ENCODE measurements around the gene FMNL1.
A peak's percentile ranks its signal among the peaks of the same experiment; 100 is the strongest.

Gene FMNL1

DNA sequence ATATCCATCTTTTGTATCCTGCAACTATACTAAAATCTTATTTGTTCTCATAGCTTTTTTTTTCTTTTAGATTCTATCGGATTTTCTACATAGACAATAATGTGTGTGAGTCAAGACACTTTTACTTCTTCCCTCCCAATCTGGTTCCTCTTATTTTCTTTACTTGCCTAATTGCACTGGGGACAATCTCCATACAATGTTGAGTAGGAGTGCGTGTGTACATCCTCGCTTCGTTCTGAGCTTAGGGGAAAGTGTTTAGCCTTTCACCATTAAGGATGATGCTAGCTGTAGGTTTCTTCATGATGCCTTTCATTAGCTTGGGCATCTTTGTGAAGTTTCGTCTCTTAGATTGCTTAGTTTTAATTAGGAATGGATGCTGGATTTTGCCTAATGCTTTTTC is 37.3 kb downstream of the FMNL1 start:
- no peak for DNase-seq (ENCODE audit: low read depth, low spot score)

DNA sequence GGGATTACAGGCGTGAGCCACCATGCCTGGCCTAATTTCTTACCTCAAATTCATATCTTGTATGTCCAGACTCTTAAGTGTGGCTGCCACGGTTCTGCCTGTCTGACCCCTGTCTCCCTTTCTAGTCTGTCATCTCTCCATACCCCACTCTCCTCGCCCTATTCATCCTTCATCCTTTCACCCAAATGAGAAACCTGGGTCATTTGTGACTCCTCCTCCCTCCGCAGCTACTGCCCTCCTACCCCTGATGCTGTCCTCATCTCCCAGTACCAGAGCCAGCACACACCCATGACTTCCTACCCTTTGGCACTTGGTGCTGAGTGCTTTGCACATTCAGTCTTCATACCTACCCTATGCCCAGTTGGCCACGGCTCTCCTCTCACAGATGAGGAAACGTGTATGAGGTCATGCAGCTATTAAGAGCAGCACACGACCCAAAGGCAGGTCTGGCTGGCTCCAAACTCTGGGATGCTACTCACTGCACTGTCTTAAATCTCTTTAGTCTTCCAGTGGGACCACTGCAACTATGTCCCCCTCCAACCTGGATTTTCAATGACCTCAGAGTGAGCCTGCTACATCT is 38.6 kb downstream of the FMNL1 start:
- no peak for DNase-seq (ENCODE audit: low read depth, low spot score)

DNA sequence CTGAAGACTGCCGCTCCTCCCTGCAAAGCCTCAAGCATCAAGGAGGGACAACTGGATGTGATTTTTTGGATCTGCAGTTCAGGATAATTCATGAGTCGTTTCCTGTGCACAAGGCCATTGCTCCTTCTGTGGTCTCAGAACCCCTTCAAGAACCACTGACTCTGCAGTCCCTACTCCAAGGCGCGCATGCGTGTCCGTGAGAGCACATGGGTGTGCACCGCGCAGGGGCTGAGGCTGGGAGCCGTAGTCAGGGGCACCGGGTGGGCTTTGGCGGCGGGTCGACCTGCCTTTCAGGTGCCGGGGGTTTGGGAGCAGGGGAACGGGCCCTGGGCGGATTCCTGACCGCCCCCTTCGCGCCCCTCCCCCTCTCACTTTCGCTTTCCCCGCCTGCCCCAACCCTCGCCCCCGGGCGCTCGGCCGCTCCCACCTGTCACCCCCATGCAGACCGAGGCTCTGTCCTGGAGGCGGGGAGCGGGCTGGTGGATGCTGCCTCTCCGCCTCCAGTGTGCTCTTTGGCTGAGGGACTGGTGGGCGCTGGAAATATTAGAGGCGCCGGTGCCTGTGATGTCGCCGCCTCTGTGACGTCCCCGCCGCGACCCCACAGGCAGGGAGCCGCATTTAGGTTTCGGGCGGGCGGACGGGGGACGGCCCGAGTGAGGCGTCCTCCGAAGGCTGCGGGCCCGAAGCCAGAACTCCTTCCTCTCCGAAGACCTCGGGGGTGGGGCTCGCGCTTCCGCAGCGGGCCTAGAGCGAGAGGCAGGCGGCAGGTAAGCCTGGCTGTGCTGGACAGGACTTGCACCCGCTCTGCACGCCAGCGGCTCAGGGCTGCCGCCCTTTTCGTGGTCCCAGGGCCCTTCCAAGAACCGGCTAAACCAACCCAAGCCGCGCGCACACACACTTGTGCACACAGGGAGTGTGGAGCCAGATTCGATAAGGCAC is 40.2 kb downstream of the FMNL1 start, which contains the start of gene SPATA32:
Gene SPATA32 (minus strand): TSS at position 518 of the 939 bp plus-strand sequence. CDS start 78 bp downstream, at position 440.
- no peak for DNase-seq (ENCODE audit: low read depth, low spot score)

DNA sequence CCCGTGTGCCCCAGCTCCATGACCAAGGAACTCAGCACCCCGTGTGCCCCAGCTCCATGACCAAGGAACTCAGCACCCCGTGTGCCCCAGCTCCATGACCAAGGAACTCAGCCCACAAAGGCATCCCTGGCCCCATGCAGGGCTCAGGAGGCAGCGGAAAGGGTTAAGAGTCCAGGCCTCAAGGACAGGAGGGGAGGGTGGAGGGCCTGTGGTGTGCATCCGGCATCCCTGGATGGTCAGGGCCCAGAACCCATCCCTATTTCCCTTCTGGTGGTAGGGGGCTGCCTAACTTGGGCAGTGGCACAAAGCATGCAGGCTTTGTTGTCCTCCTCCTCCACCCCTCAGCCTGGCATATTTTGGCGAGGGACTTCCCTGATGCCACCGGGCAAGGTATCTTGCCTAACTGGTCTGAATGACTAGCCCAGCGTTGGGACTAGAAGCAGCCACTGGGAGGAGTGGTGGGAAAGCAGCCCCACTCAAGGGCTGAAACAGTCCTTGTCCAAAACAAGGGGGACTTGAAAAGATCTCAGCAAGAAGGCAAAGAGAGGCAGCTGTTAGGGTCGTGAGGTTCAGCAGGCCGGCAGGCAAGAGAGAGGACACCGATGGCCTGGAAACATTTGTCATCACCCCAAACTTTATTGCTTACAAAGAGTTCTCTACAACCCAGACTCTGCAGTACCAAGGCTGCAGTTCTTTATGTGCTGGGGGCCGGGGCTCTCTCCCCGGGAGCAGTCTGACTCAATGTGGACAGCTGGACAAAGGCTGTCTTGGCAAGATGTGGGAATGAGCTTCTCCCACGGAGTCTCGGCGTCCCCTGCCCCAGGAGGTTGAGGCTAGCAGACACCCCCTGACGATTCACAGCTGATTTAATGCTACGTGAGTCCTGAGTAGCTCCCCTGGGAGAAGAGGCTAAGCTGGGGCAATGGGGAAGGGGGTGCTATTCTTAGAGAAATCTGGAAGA is 41.1 kb downstream of the FMNL1 start:
- DNase-seq (ENCODE audit: low read depth, low spot score): no peak

DNA sequence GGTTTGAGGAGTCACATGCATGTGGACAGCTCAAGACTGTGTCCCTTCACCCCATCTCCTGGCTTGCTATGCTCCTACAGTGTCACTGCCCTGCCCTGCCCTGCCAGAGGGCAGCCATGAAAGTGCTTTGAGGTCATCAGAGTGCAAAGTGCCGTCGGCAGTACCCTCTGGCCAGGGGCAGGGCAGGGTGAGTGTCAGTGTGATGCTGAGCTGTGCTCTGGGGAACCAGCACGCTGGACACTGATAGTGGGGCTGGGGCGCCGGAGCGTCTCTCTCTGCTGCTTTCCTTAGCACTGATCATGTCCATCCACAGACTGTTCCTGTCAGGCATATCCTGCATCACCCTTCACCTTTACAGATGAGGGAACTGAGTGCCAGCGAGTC is 41.8 kb downstream of the FMNL1 start:
- no peak for DNase-seq (ENCODE audit: low read depth, low spot score)

DNA sequence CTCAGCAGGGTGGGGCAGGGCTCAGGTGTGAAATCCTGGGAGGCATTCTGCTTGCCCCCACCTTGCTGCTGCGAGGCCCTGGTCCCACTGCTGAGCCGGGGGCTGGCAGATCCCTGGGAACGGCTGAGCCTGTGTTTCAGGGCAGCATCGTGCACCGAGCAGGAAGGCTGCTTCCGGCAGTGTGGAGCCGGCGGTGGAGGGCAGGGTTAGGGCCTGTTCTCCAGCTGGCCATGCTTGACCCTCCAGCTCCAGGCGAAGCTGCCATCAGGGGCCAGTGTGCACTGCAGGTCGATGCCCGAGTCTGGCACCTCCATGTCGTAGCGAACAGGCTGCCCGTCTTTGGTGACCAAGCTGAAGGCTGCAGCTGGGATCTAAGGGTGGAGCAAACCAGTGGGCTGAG is 42.7 kb downstream of the FMNL1 start:
- no peak for DNase-seq (ENCODE audit: low read depth, low spot score)

DNA sequence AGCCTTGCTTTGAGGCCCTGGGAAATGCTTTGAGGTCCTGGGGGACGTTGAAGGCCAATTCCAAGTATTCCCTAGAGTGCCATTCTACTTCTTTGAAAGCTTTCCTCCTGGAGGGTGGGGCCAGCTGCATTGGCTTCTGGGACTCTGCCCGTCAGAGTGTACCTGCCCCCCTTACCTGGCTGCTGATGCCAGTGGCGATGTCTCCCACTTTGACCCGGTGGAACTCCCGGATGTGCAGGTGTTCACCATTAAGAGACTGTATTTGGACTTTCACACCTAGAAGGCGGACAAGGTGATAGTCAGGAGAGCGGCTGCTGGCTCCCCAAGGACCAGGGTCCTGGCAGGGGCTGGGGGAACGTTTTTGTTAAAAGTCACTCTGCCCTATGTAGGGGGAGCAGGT is 43.3 kb downstream of the FMNL1 start:
- DNase-seq (ENCODE audit: low read depth, low spot score): no peak

DNA sequence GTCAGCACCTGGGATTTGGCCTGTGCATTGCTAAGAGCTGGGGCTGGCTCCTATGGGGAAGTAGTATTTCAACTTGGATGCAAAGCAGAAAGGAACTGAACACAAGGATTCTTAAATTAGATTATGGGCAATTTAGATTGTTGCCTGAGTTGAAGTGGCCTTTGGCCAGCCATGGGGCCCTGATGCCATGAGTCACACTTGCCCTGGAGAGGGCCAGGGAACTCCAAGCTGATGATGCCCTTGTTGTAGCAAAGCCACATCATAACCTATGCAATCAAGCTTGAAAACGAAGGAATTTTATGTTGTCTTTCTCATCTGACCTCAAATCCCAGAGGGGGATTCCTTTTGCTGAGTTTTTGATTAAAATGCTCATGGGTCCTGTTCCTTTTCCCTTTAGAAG is 44.1 kb downstream of the FMNL1 start:
- no peak for DNase-seq (ENCODE audit: low read depth, low spot score)

DNA sequence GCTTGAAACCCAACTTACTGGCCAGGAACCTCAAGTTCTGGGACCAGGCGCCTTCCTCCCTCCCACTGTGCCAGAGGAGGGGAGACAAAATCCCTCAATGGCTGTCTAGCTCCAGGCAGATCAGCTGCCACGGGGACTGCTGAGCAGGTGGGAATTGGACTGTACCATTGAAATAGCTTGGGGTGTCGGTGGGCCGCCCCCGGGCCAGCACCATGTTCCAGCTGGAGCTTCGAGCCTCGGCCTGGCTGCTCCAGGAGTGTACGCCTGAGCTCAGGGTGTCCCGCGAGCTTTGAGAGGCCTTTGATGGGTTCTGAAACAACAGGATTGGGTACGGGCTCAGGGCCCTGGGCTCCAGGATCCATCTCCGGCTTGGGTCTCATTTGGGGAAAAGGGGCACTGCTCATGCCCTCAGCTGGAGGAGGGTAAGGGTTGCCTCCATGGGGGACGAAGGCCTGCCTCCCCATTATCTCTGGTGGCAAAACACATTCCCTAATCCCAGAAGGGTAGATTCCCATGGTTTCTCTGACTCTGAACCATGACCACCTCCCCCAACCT is 44.8 kb downstream of the FMNL1 start:
- DNase-seq (ENCODE audit: low read depth, low spot score): no peak

DNA sequence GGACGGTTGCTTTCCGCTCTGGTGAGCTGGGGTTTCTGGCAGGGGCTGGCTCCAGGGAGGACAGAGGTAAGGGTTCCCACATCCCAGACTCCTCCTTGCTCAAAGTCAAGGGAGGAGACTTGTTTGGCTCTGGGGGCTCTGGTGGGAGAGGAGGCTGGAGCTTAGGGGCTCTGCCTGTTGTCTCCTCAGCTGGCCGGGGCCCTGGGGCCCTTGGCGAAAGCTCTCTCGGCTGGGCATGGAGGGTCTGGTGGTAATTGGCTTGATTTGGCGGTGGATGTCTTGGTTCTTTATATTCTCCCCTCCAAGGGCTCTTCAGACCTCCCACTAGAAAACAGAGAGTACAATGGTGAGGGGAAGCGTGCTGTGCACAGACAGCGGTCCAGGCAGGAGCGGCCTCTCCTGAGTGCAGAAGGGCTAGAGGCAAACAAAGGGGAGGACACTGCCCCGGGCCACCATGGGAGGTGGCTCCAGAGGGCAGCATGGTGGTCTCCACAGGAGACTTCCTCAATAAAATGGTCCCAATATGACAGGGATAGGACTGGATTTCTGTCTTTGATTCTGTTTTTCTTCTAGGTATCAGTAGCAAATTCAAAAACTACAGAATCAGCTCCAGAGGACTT is 45.9 kb downstream of the FMNL1 start:
- DNase-seq (ENCODE audit: low read depth, low spot score): no peak

DNA sequence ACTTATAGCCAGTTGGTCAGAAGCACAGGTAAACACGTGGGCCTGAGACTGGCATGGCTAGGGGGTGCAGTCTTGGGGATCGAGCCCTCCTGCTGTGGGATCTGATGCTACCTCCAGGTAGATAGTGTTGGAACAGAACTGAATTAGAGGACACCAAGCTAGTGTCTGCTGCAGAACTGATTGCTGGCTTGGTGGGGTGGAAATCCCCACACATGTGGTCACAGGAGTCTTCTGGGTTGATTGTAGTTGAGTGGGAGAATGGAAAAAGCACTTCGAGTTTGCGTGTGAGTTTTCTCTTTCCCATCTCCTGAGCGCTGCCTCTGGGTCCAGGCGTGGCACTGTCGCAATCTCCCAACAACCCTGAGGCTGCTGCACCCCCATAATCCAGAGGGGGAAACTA is 48.2 kb downstream of the FMNL1 start:
- DNase-seq (ENCODE audit: low read depth, low spot score): no peak

DNA sequence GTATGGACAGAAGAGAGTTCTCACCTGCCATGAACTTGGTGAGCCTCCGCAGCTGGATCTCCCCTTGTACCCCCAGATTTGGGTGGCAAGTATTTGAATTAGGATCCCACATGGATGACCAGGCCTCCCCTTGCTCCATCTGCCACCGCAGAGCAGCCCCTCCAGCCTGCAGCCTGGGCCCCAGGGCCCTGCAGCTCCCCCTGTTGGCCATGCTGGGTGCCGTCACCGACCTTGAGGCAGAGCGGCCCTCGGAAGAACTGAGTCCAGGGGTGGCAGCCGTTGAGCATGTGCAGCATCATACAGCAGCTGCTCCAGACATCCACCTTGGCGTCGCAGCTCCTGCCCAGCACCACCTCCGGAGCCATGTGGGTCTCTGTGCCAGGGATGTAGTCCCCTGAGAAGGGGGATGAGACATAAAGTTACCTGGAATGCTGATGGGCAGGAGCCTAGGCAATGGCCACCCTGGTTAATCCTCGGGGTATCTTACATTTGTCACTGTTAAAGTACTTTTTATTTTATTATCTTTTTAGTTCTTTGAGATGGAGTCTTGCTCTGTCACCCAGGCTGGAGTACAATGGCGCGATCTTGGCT is 49.2 kb downstream of the FMNL1 start:
- DNase-seq (ENCODE audit: low read depth, low spot score): no peak

DNA sequence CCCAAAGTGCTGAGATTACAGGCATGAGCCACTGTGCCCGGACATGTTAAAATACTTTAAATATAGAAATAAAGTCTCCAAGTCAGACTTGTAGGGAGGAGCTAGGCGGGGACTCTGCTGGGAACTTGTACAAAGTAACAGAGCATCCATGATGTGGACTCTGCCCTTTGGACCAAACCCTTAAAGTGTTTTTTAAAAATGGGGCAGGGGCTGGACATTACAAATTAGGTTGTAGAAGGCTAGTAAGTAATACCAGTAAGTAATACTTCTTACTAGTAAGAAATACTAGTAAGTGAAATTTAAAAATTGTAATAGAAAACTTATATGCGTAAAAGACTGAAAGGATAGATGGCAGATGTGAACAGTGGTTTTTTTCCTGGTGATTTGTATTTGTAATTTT is 49.9 kb downstream of the FMNL1 start:
- no peak for DNase-seq (ENCODE audit: low read depth, low spot score)

DNA sequence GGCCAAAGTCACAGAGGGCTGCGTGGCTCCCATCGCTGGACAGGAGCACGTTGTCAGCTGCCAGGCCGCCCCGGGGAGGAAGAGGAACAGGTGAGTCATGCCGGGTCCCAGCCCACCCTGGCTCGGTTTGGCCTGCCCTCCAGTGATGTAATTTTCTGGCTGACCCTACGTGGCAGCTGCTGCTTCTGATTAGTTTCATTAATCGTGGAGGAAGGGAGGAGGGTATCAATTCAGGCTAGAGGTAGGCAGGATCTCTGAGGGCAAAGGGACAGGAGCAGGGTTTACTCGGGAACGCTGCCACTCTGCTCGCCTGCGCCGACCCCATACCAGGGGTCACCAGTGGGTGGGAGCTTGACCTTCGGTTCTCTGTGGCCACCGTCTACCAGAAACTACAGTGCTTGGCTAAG is 51.9 kb downstream of the FMNL1 start:
- no peak for DNase-seq (ENCODE audit: low read depth, low spot score)

DNA sequence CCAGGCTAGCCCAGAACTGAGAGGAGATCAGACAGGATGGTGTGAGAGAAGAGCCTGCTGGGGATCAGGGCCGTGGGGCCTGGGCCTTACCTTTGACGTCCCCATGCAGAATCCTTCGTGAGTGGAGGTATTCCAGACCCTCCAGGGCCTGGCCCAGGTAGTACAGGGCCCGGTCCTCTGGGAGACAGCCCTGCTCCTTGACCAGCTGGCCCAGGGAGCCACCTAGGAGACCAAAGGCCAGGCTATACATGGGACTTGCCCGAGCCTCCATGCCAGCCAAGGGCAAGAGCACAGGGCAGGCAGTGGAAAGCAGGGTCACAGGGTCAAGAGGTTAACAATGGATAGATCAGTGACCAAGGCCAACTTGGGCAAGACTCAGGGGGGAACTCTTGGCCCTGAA is 52.3 kb downstream of the FMNL1 start:
- no peak for DNase-seq (ENCODE audit: low read depth, low spot score)

DNA sequence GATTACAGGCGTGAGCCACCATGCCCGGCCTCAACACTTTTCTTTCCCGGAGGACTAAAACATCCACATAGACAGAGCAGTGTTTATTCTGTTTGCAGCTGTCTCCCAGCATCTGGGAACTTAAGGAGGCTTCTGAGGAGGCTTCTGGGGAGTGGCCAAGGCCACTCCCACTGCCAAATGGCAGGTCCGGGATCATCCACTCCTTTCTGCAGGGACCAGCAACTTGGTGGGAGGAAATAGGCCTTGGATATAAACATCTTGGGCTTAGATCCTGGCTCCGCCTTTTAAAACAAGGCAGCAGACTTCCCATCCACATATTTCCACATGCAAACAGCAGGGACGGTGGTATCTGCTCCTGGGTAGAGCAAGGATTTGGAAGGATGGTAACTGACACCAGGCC is 54.3 kb downstream of the FMNL1 start:
- no peak for DNase-seq (ENCODE audit: low read depth, low spot score)

DNA sequence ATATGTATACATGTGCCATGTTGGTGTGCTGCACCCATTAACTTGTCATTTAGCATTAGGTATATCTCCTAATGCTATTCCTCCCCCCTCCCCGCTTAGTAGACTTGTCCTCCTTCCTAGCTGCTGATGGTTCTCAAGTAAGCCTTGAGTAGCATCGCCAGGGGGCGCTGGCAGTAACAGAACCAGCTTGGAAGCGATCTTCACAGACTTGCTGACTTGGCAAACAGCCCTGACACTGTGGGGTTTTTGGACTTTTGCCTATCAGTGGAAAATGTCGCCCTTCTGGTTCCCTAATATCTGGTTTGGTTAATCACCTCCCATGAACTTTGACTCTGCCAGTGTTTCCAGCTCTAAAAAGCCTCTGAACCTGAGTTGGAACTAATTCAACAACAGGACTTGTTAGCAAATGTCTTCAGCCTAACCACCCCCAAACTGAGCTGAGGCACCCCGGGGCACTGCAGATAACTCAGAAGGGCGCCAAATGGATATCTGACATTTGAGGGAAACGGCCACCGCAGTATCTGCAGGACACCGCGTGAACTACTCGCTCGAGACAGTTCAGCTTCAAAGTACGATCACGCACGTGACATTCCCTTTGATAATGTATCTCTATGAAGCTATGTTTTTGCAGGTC is 55.6 kb downstream of the FMNL1 start:
- DNase-seq (ENCODE audit: low read depth, low spot score): peak; percentile 84

DNA sequence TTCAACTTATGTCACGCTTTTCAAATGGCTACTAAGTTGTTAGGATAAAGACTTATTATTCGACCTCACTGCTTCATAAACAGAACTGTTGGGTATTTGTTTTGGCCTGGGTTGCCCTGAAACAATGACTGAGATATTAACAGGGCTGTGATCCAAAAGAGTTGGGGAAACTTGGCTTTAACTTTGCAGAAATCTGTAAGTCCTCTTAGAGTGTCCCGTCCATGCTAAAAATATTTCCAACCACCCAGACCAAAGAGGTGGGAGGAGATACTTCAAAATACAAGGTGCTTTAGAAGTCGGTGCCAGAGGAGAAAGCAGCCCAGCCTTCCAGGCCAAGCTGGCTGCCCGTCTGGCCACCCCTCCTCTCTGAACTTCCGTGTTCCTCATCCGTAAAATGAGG is 56.3 kb downstream of the FMNL1 start:
- no peak for DNase-seq (ENCODE audit: low read depth, low spot score)

DNA sequence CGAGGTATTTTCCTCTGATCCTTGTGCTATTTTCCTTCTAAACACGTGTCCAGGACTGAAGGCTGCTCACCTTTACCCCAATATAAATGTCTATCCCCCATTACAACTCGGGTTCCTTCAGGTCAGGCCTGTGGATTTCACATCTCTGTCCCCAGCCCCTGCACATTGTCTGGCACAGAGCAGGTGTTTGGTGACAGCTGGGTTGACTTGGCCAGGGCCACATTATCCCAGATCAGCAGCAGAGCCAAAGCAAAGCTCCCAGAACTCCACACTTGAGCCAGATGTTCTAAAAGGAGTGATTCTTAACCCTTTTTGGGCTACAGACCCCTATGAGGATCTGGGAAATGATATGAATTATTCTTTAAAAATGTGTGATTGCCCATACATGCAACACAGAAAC is 58.2 kb downstream of the FMNL1 start:
- DNase-seq (ENCODE audit: low read depth, low spot score): no peak

Measured in iPS DF 19.7 (cell line).